MM.1S (cell line): Measurements from ENCODE around the gene CTSF.

Experiments used
- DNase-seq: peaks from one replicate; pipeline ENCODE4 v3.0.0-alpha.2; 2015
- H2AFZ ChIP-seq: fragments of 300-600 bp; sonication (generic); 2 replicates; pipeline ENCODE4 v1.6.0; 2016; ENCODE audit warnings: antibody characterized with exemption, low read length
- H3F3A ChIP-seq: fragments of 300-600 bp; sonication (generic); 2 replicates; pipeline ENCODE4 v1.6.1; 2016; ENCODE audit warnings: mild to moderate bottlenecking, antibody characterized with exemption, low read length, moderate library complexity, mixed read lengths; ENCODE audit not compliant: insufficient read depth
- H3K27ac ChIP-seq: fragments of 300-600 bp; sonication (generic); 2 replicates; pipeline ENCODE4 v1.5.1; 2016; ENCODE audit warnings: mild to moderate bottlenecking, low read length
- H3K27me3 ChIP-seq: fragments of 300-600 bp; sonication (generic); replicated peaks from 2 replicates; pipeline ENCODE4 v1.6.0; 2016; ENCODE audit warnings: low read length; ENCODE audit not compliant: insufficient read depth
- H3K36me3 ChIP-seq: fragments of 300-600 bp; sonication (generic); replicated peaks from 2 replicates; pipeline ENCODE4 v1.6.1; 2016; ENCODE audit warnings: mild to moderate bottlenecking, low read length, mixed read lengths; ENCODE audit not compliant: insufficient read depth
- H3K4me1 ChIP-seq: fragments of 300-600 bp; sonication (generic); 2 replicates; pipeline ENCODE4 v1.6.1; 2016; ENCODE audit warnings: low read length, mixed read lengths
- H3K4me2 ChIP-seq: fragments of 300-600 bp; sonication (generic); 2 replicates; pipeline ENCODE4 v1.6.0; 2016; ENCODE audit warnings: low read depth, low read length
- H3K4me3 ChIP-seq: fragments of 300-600 bp; sonication (generic); 2 replicates; pipeline ENCODE4 v1.5.1; 2016; ENCODE audit warnings: low read length, mixed read lengths
- H3K79me2 ChIP-seq: fragments of 300-600 bp; sonication (generic); 2 replicates; pipeline ENCODE4 v1.6.1; 2016; ENCODE audit warnings: mixed run types, low read length, mixed read lengths
- H3K9ac ChIP-seq: fragments of 300-600 bp; sonication (generic); 2 replicates; pipeline ENCODE4 v1.6.1; 2016; ENCODE audit warnings: low read length, mixed read lengths
- H3K9me2 ChIP-seq: fragments of 300-600 bp; sonication (generic); replicated peaks from 2 replicates; pipeline ENCODE4 v1.6.1; 2016; ENCODE audit warnings: mild to moderate bottlenecking, low read length, mixed read lengths; ENCODE audit not compliant: insufficient read depth
- H3K9me3 ChIP-seq: fragments of 300-600 bp; sonication (generic); replicated peaks from 2 replicates; pipeline ENCODE4 v1.6.1; 2016; ENCODE audit warnings: mild to moderate bottlenecking, low read length, mixed read lengths; ENCODE audit not compliant: insufficient read depth
- H4K20me1 ChIP-seq: fragments of 300-600 bp; sonication (generic); 2 replicates; pipeline ENCODE4 v1.6.1; 2016; ENCODE audit warnings: mild to moderate bottlenecking, low read length, moderate library complexity, mixed read lengths; ENCODE audit not compliant: insufficient read depth
- CTCF ChIP-seq: fragments of 300-600 bp; sonication (generic); IDR thresholded peaks from 2 replicates; pipeline ENCODE4 v1.5.1; 2016; ENCODE audit warnings: antibody characterized with exemption, low read length, mixed read lengths
- EZH2 ChIP-seq: fragments of 300-600 bp; sonication (generic); optimal IDR thresholded peaks from 2 replicates; pipeline ENCODE3; 2017; ENCODE audit warnings: low read depth, mild to moderate bottlenecking, antibody characterized with exemption, low read length, mixed read lengths
- EZH2phosphoT487 ChIP-seq: fragments of 300-600 bp; sonication (generic); IDR thresholded peaks from 2 replicates; pipeline ENCODE4 v1.6.1; 2018; ENCODE audit warnings: antibody characterized with exemption, low read length

CTSF gene

GRCh38 chr11:66600631-66601233 lies 32.3 kb upstream of the CTSF start:
- H3K9me2 ChIP-seq, result no peaks in the 10 kb centered on the region
- H3K27me3 ChIP-seq, result no peaks in the 10 kb centered on the region
- H3K4me3 ChIP-seq, result no peak overlapping the region
- TF ChIP-seq EZH2phosphoT487 (no peak), CTCF (no peak), EZH2 (no peak)
- no peaks in the 10 kb centered on the region for H3K79me2 ChIP-seq
- no peaks in the 10 kb centered on the region for H3F3A ChIP-seq
- H3K9ac ChIP-seq, result no peak overlapping the region
- no peaks in the 10 kb centered on the region for H3K9me3 ChIP-seq
- H2AFZ ChIP-seq, result no peak overlapping the region
- H3K27ac ChIP-seq, result no peak overlapping the region
- no peaks in the 10 kb centered on the region for H4K20me1 ChIP-seq
- no peaks in the 10 kb centered on the region for H3K4me1 ChIP-seq
- no peaks in the 10 kb centered on the region for H3K36me3 ChIP-seq
- H3K4me2 ChIP-seq, result no peak overlapping the region
- DNase-seq, result no peak

- H3K9me2 ChIP-seq, result no peaks in the 10 kb centered on the region
- H3K9me3 ChIP-seq, result no peaks in the 10 kb centered on the region
- no peak for DNase-seq
- H3F3A ChIP-seq, result no peaks in the 10 kb centered on the region
- no peaks in the 10 kb centered on the region for H3K36me3 ChIP-seq
- H3K4me2 ChIP-seq, result no peak overlapping the region
- H3K27ac ChIP-seq, result no peak overlapping the region
- H3K4me3 ChIP-seq, result no peak overlapping the region
- no peaks in the 10 kb centered on the region for H3K4me1 ChIP-seq
- no peaks in the 10 kb centered on the region for H3K79me2 ChIP-seq
- no peak overlapping the region for H3K9ac ChIP-seq
- no peaks in the 10 kb centered on the region for H3K27me3 ChIP-seq
- no peaks in the 10 kb centered on the region for H4K20me1 ChIP-seq
- TF ChIP-seq EZH2, result no peak
- TF ChIP-seq CTCF, result no peak
- no peak for TF ChIP-seq EZH2phosphoT487
- H2AFZ ChIP-seq, result no peak overlapping the region
Measured at GRCh38 chr11:66600219-66600618, 31.8 kb upstream of the CTSF start.

- H3K4me3 ChIP-seq, result no peak overlapping the region
- no peaks in the 10 kb centered on the region for H3K36me3 ChIP-seq
- H3K9ac ChIP-seq, result no peak overlapping the region
- H3K79me2 ChIP-seq, result no peaks in the 10 kb centered on the region
- no peaks in the 10 kb centered on the region for H3K9me2 ChIP-seq
- no peaks in the 10 kb centered on the region for H4K20me1 ChIP-seq
- DNase-seq, result no peak
- H2AFZ ChIP-seq, result no peak overlapping the region
- no peaks in the 10 kb centered on the region for H3F3A ChIP-seq
- H3K9me3 ChIP-seq, result no peaks in the 10 kb centered on the region
- no peaks in the 10 kb centered on the region for H3K27me3 ChIP-seq
- no peak overlapping the region for H3K27ac ChIP-seq
- H3K4me1 ChIP-seq, result no peaks in the 10 kb centered on the region
- H3K4me2 ChIP-seq, result no peak overlapping the region
- TF ChIP-seq EZH2 (no peak), EZH2phosphoT487 (no peak), CTCF (no peak)
Measured at GRCh38 chr11:66598993-66599392, 30.6 kb upstream of the CTSF start.
